ENCODE data around the gene MSI2.

MSI2 gene

GRCh38 chr17:57638284-57638683, 382.0 kb downstream of the MSI2 start:
- no peak for DNase-seq
- Histone ChIP-seq H3K36me3 (peaks cover 60% of the 10 kb centered on the region), H3K27ac (peak overlapping the region; percentile 87), H3K27me3 (ENCODE audit: insufficient read depth, low read depth, severe bottlenecking) (no peaks in the 10 kb centered on the region), H3K4me3 (ENCODE audit: low read depth, low read length) (no peak overlapping the region), H3K9me3 (ENCODE audit: severe bottlenecking) (peaks cover 8% of the 10 kb centered on the region)
- TF ChIP-seq CTCF (IDR thresholded peaks at IDR 0.05; ENCODE audit: low read depth, low read length) = no peak

GRCh38 chr17:57639381-57639780, 383.1 kb downstream of the MSI2 start:
- peaks cover 58% of the 10 kb centered on the region for H3K36me3 ChIP-seq
- no peak for TF ChIP-seq CTCF (IDR thresholded peaks at IDR 0.05; ENCODE audit: low read depth, low read length)
- peak overlapping the region; percentile 41 for H3K27ac ChIP-seq
- H3K9me3 ChIP-seq (ENCODE audit: severe bottlenecking) = peaks cover 2% of the 10 kb centered on the region
- no peak for DNase-seq
- no peak overlapping the region for H3K4me3 ChIP-seq (ENCODE audit: low read depth, low read length)
- no peaks in the 10 kb centered on the region for H3K27me3 ChIP-seq (ENCODE audit: insufficient read depth, low read depth, severe bottlenecking)

GRCh38 chr17:57640079-57640478, 383.8 kb downstream of the MSI2 start:
- Histone ChIP-seq H3K4me3 (ENCODE audit: low read depth, low read length) (no peak overlapping the region), H3K36me3 (peaks cover 58% of the 10 kb centered on the region), H3K9me3 (ENCODE audit: severe bottlenecking) (no peaks in the 10 kb centered on the region), H3K27me3 (ENCODE audit: insufficient read depth, low read depth, severe bottlenecking) (no peaks in the 10 kb centered on the region), H3K27ac (peak overlapping the region; percentile 41)
- peak; percentile 88 for DNase-seq
- no peak for TF ChIP-seq CTCF (IDR thresholded peaks at IDR 0.05; ENCODE audit: low read depth, low read length)

- H3K27me3 ChIP-seq (ENCODE audit: insufficient read depth, low read depth, severe bottlenecking) = no peaks in the 10 kb centered on the region
- peaks cover 68% of the 10 kb centered on the region for H3K36me3 ChIP-seq
- no peak for DNase-seq
- no peaks in the 10 kb centered on the region for H3K9me3 ChIP-seq (ENCODE audit: severe bottlenecking)
- no peak overlapping the region for H3K4me3 ChIP-seq (ENCODE audit: low read depth, low read length)
- TF ChIP-seq CTCF (IDR thresholded peaks at IDR 0.05; ENCODE audit: low read depth, low read length) = no peak
- H3K27ac ChIP-seq = no peak overlapping the region
These were observed 385.4 kb downstream of the MSI2 start for GRCh38 chr17:57641761-57642160.

GRCh38 chr17:57643062-57643461, 386.7 kb downstream of the MSI2 start:
- no peak for TF ChIP-seq CTCF (IDR thresholded peaks at IDR 0.05; ENCODE audit: low read depth, low read length)
- Histone ChIP-seq H3K27me3 (ENCODE audit: insufficient read depth, low read depth, severe bottlenecking) (no peaks in the 10 kb centered on the region), H3K36me3 (peaks cover 75% of the 10 kb centered on the region), H3K27ac (no peak overlapping the region; the same call in 1 of the 2 replicates), H3K9me3 (ENCODE audit: severe bottlenecking) (no peaks in the 10 kb centered on the region), H3K4me3 (ENCODE audit: low read depth, low read length) (no peak overlapping the region)
- no peak for DNase-seq

- Histone ChIP-seq H3K4me3 (ENCODE audit: low read depth, low read length) (no peak overlapping the region), H3K36me3 (peaks cover 74% of the 10 kb centered on the region), H3K9me3 (ENCODE audit: severe bottlenecking) (no peaks in the 10 kb centered on the region), H3K27ac (no peak overlapping the region), H3K27me3 (ENCODE audit: insufficient read depth, low read depth, severe bottlenecking) (no peaks in the 10 kb centered on the region)
- TF ChIP-seq CTCF (IDR thresholded peaks at IDR 0.05; ENCODE audit: low read depth, low read length) = no peak
- DNase-seq = no peak
These were observed 388.0 kb downstream of the MSI2 start for GRCh38 chr17:57644326-57644725.
